Brain pericyte (primary cell): Measurements from ENCODE around the gene EVL.

Experiments
- DNase-seq: peaks from one replicate; pipeline ENCODE4 v3.0.0-alpha.2; 2012; ENCODE audit warnings: low read depth, low spot score

EVL gene

GRCh38 chr14:100109594-100109955 lies 44.4 kb downstream of the EVL start:
- DNase-seq: no peak

GRCh38 chr14:100110816-100111215 lies 45.6 kb downstream of the EVL start:
- no peak for DNase-seq

GRCh38 chr14:100111931-100112704 lies 46.9 kb downstream of the EVL start:
- DNase-seq: no peak

- DNase-seq: no peak
Observed at GRCh38 chr14:100114109-100114765, 49.0 kb downstream of the EVL start.

- no peak for DNase-seq
Observed at GRCh38 chr14:100115236-100115635, 50.0 kb downstream of the EVL start.

GRCh38 chr14:100115726-100116125 lies 50.5 kb downstream of the EVL start:
- no peak for DNase-seq

- DNase-seq: no peak
Observed at GRCh38 chr14:100116134-100116533, 50.9 kb downstream of the EVL start.

DNA sequence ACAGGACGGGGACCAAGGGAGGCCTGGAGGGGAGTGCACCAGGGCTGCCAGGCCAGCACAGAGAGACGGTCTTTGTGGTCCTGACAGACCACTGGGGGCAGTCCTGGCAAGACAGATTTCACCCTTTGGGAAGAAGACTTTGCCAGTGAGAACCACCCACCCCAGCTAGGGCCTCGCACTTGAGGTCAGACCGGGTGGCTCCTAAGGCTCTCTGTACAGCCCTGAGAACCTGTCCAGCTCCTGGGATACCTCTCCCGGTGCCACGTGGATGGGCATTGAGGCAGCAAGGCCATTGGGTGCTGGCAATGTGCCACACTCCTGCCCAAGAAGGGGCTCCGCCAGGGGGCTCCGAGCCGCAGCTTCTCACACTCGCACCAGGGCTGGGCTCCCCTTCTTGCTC lies 51.8 kb downstream of the EVL start:
- DNase-seq: no peak

- DNase-seq: no peak
Observed at GRCh38 chr14:100117633-100118395, 52.6 kb downstream of the EVL start.

- no peak for DNase-seq
Observed at GRCh38 chr14:100118396-100119011, 53.3 kb downstream of the EVL start.

- no peak for DNase-seq
Observed at GRCh38 chr14:100119251-100119650, 54.0 kb downstream of the EVL start.

- DNase-seq: no peak
Observed at GRCh38 chr14:100120522-100121269, 55.5 kb downstream of the EVL start.

GRCh38 chr14:100121643-100122480 lies 56.6 kb downstream of the EVL start:
- DNase-seq: no peak

- DNase-seq: no peak
Observed at GRCh38 chr14:100122481-100123223, 57.4 kb downstream of the EVL start.

DNA sequence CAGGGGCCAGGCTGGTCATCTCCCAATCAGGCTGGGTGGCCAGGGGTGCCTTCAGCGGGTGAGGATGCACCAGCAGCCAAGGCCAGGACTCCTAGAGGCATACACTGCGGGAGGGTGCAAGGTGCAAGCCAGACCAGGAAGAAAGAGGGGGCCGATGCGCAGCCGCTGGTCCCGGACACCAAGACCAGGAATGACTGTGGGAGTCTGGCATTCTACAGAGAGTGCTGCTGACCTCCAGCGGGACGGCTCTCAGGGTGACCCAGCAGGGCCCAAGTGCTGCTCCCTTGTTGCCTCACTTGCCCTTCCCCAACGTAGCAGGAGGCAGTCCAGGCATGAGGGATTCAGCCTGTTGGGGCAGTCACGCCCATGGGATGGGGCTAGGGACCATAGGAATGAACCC lies 58.4 kb downstream of the EVL start:
- DNase-seq: no peak

DNA sequence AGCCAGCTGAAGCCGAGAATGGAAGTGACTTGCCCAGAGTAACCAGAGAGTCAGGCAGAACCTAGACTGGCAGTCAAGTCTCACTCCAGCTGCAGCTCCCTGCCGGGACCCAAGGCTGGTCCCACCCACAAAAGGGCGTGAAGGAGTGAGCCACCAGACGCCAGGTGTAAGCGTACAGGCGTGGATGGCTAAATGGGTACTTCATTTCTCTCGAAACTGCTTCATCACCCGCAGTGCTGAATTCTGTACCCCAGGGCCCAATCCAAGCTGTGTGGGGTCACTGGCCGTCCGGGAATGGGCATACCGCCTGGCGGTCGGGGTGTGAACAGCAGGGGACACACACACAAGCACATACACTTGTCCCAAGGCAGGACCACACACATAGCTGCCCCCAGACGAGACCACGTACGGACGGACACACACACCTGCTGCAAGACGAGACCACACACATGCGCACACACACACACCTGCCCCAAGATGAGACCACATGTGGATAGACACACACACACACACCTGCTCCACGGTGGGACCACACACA lies 59.4 kb downstream of the EVL start:
- no peak for DNase-seq

GRCh38 chr14:100126401-100126800 lies 61.2 kb downstream of the EVL start:
- no peak for DNase-seq

- no peak for DNase-seq
Observed at GRCh38 chr14:100127853-100128455, 62.7 kb downstream of the EVL start.

- no peak for DNase-seq
Observed at GRCh38 chr14:100128688-100129087, 63.5 kb downstream of the EVL start.
